Common myeloid progenitor, CD34-positive (primary cell): ENCODE results near the gene WNT5B. TPM values are rescaled to one million over a fixed set of nuclear protein-coding genes. Genes with fewer than 3 reads are reported as not detected.

ENCODE experiments used
- CTCF ChIA-PET: fragments of 350-600 bp; sonication (Branson Sonifier 250); formaldehyde crosslinking; loops from one replicate; lab custom pipeline; 2021; ENCODE audit warnings: antibody characterized with exemption; lab: Charles Lee
- POLR2A ChIA-PET: fragments of 350-600 bp; sonication (Branson Sonifier 250); formaldehyde crosslinking; loops from one replicate; lab custom pipeline; 2021; ENCODE audit warnings: antibody characterized with exemption; lab: Charles Lee
- DNase-seq, 3 donors: peaks; one replicate each; pipeline versions ENCODE4 v3.0.0 to v3.0.0-alpha.2; 2013
- H3K27ac ChIP-seq, 2 experiments: 1 replicate in 1 of 2; 2 replicates in 1 of 2; pipeline ENCODE4 v1.7.0; 2013; ENCODE audit warnings: inconsistent platforms in 2 of 2, low read length in 2 of 2, mild to moderate bottlenecking in 2 of 2, low read depth in 1 of 2, moderate library complexity in 1 of 2; ENCODE audit not compliant: severe bottlenecking in 2 of 2, insufficient read depth in 1 of 2, poor library complexity in 1 of 2
- H3K27me3 ChIP-seq, 5 experiments: replicated peaks in 2 of 5; 1 replicate in 3 of 5; 2 replicates in 2 of 5; pipeline versions ENCODE4 v1.6.1 to v1.7.0; 2013; ENCODE audit warnings: low read length in 4 of 5, mild to moderate bottlenecking in 2 of 5, moderate library complexity in 2 of 5, inconsistent platforms in 1 of 5; ENCODE audit not compliant: insufficient read depth in 5 of 5, control insufficient read depth in 4 of 5
- H3K36me3 ChIP-seq, 4 experiments: 1 replicate in 2 of 4; 2 replicates in 2 of 4; pipeline versions ENCODE4 v1.6.1 to v1.7.0; 2013; ENCODE audit warnings: low read length in 3 of 4, control low read depth in 1 of 4, mild to moderate bottlenecking in 1 of 4; ENCODE audit not compliant: control insufficient read depth in 4 of 4, insufficient read depth in 4 of 4
- H3K4me1 ChIP-seq, 4 experiments: 1 replicate in 3 of 4; 2 replicates in 1 of 4; pipeline versions ENCODE4 v1.6.1 to v1.7.1; 2013; ENCODE audit warnings: low read length in 3 of 4, mild to moderate bottlenecking in 3 of 4, control low read depth in 1 of 4, inconsistent platforms in 1 of 4, moderate library complexity in 1 of 4; ENCODE audit not compliant: control insufficient read depth in 4 of 4, insufficient read depth in 4 of 4; ENCODE audit errors: control extremely low read depth in 1 of 4
- H3K4me3 ChIP-seq, 7 experiments: 1 replicate in 4 of 7; 2 replicates in 3 of 7; pipeline versions ENCODE4 v1.5.1 to v1.7.0; 2013; ENCODE audit warnings: mild to moderate bottlenecking in 7 of 7, low read length in 6 of 7, moderate library complexity in 6 of 7, inconsistent platforms in 2 of 7, low read depth in 2 of 7, control low read depth in 1 of 7; ENCODE audit not compliant: insufficient read depth in 4 of 7, control insufficient read depth in 1 of 7; ENCODE audit errors: extremely low read depth in 1 of 7
- H3K9me3 ChIP-seq, 5 experiments: 1 replicate in 4 of 5; 2 replicates in 1 of 5; pipeline versions ENCODE4 v1.6.1 to v1.7.1; 2013; ENCODE audit warnings: low read length in 4 of 5, mild to moderate bottlenecking in 2 of 5, inconsistent platforms in 1 of 5, low read depth in 1 of 5, moderate library complexity in 1 of 5; ENCODE audit not compliant: control insufficient read depth in 4 of 5, insufficient read depth in 2 of 5; ENCODE audit errors: control extremely low read depth in 1 of 5
- WGBS: methylation state at CpG from one replicate; pipeline ENCODE4 v1.1.5; 2013; ENCODE audit not compliant: insufficient coverage; 5-methylcytosine and 5-hydroxymethylcytosine counted together
- polyA plus RNA-seq: library from polyadenylated mRNA; unstranded; fragments of 120-200 nt; gene quantifications from one replicate; pipeline ENCODE4 v1.2.1, GENCODE V29; 2013

Gene WNT5B
- polyA plus RNA-seq = 0.70 TPM

- H3K4me1 ChIP-seq = peaks cover 2 to 22% (median 19%) of the 10 kb centered on the region in 4 experiments
- CTCF ChIA-PET = interaction anchor here (0.6 to 10.0 kb wide), 8 partner anchors 12 to 430 kb away, joined by 3 to 160 read pairs (median 7); no protein-coding TSS in a partner anchor
- no peaks in the 10 kb centered on the region for H3K9me3 ChIP-seq
- peaks cover 2 to 56% (median 27%) of the 10 kb centered on the region in 5 experiments for H3K27me3 ChIP-seq
- H3K36me3 ChIP-seq = no peaks in the 10 kb centered on the region
- no peak for DNase-seq
- H3K4me3 ChIP-seq = peak within 1 kb of the TSS; percentile 9 to 72 (median 58)
- POLR2A ChIA-PET = no interaction called here
- WGBS = 82% methylated on average over 14 of the region's 17 CpGs
- H3K27ac ChIP-seq = no peak within 1 kb of the TSS
These were observed at the start of gene WNT5B for GRCh38 chr12:1628666-1629337. TSS of gene WNT5B (plus strand) at chr12:1629231. CDS start at chr12:1631355, 2,124 bp downstream.

GRCh38 chr12:1579651-1580435 lies 49.2 kb upstream of the WNT5B start:
- no peak for DNase-seq
- POLR2A ChIA-PET = interaction anchor here (0.6 to 0.7 kb wide), 2 partner anchors 13 to 301 kb away, joined by 3 read pairs; no protein-coding TSS in a partner anchor
- no peak overlapping the region for H3K27ac ChIP-seq

GRCh38 chr12:1580526-1580925 lies 48.5 kb upstream of the WNT5B start:
- POLR2A ChIA-PET = no interaction called here

More at GRCh38 chr12:1579651-1580435, 49.2 kb upstream of the WNT5B start:
- Histone ChIP-seq H3K27me3 (peaks cover 0 to 43% (median 5%) of the 10 kb centered on the region in 5 experiments), H3K4me3 (no peak overlapping the region), H3K36me3 (no peaks in the 10 kb centered on the region), H3K4me1 (peaks cover 0 to 19% (median 14%) of the 10 kb centered on the region in 4 experiments), H3K9me3 (no peaks in the 10 kb centered on the region)
- 95% methylated on average over 9 of the region's 11 CpGs for WGBS
- CTCF ChIA-PET = interaction anchor here (2.2 to 9.4 kb wide), 2 partner anchors 8 to 462 kb away, joined by 5 to 89 read pairs; no protein-coding TSS in a partner anchor

GRCh38 chr12:1581973-1582708 lies 46.9 kb upstream of the WNT5B start:
- Histone ChIP-seq H3K27me3 (peaks cover 0 to 21% (median 0%) of the 10 kb centered on the region in 5 experiments), H3K4me3 (no peak overlapping the region), H3K36me3 (peaks cover 0 to 4% (median 2%) of the 10 kb centered on the region in 4 experiments), H3K27ac (no peak overlapping the region), H3K4me1 (peaks cover 0 to 5% (median 2%) of the 10 kb centered on the region in 4 experiments), H3K9me3 (no peaks in the 10 kb centered on the region)
- POLR2A ChIA-PET = no interaction called here
- WGBS = 97% methylated on average over 11 of the region's 11 CpGs
- CTCF ChIA-PET = interaction anchor here (0.6 to 9.4 kb wide), 16 partner anchors 11 to 489 kb away, joined by 3 to 89 read pairs (median 4); no protein-coding TSS in a partner anchor
- no peak for DNase-seq

More at GRCh38 chr12:1580526-1580925, 48.5 kb upstream of the WNT5B start:
- Histone ChIP-seq H3K4me3 (no peak overlapping the region), H3K27me3 (peaks cover 0 to 37% (median under 1%) of the 10 kb centered on the region in 5 experiments), H3K4me1 (peaks cover 0 to 18% (median 11%) of the 10 kb centered on the region in 4 experiments), H3K36me3 (no peaks in the 10 kb centered on the region), H3K9me3 (no peaks in the 10 kb centered on the region), H3K27ac (no peak overlapping the region)
- CTCF ChIA-PET = interaction anchor here (4.4 to 9.4 kb wide), 2 partner anchors 12 to 463 kb away, joined by 16 to 89 read pairs; no protein-coding TSS in a partner anchor
- WGBS = 100% methylated on average over 2 of the region's 3 CpGs
- no peak for DNase-seq

- no peak for DNase-seq
- no peaks in the 10 kb centered on the region for H3K9me3 ChIP-seq
- CTCF ChIA-PET = interaction anchor here (0.6 to 9.4 kb wide), 23 partner anchors 8 to 708 kb away, joined by 3 to 89 read pairs (median 4); no protein-coding TSS in a partner anchor
- H3K27me3 ChIP-seq = peaks cover 0 to 16% (median 0%) of the 10 kb centered on the region in 5 experiments
- POLR2A ChIA-PET = no interaction called here
- H3K36me3 ChIP-seq = peaks cover 0 to 4% (median 2%) of the 10 kb centered on the region in 4 experiments
- H3K4me1 ChIP-seq = peaks cover 0 to 5% (median 2%) of the 10 kb centered on the region in 4 experiments
- WGBS = no CpG with 5 or more reads among the region's 4 CpGs
- no peak overlapping the region for H3K27ac ChIP-seq
- no peak overlapping the region for H3K4me3 ChIP-seq
These were observed 46.4 kb upstream of the WNT5B start for GRCh38 chr12:1582709-1583050.

GRCh38 chr12:1583421-1584078 lies 45.5 kb upstream of the WNT5B start:
- H3K4me3 ChIP-seq = peak overlapping the region in 3 of 7 experiments; percentile 17 to 61 (median 26)
- DNase-seq = peak; percentile 87 to 93 (median 88)
- peaks cover 0 to 8% (median 2%) of the 10 kb centered on the region in 4 experiments for H3K4me1 ChIP-seq
- CTCF ChIA-PET = interaction anchor here (0.6 to 9.4 kb wide), 31 partner anchors 9 to 769 kb away, joined by 3 to 89 read pairs (median 4); no protein-coding TSS in a partner anchor
- H3K27me3 ChIP-seq = peaks cover 0 to 11% (median 0%) of the 10 kb centered on the region in 5 experiments
- POLR2A ChIA-PET = interaction anchor here (1.2 to 1.5 kb wide), 2 partner anchors 465 to 470 kb away, joined by 4 read pairs; no protein-coding TSS in a partner anchor
- WGBS = 0% methylated on average over 2 of the region's 6 CpGs
- H3K27ac ChIP-seq = no peak overlapping the region
- peaks cover 0 to 4% (median 2%) of the 10 kb centered on the region in 4 experiments for H3K36me3 ChIP-seq
- H3K9me3 ChIP-seq = no peaks in the 10 kb centered on the region
